Duodenal mucosa (tissue), 2 donors: ENCODE data around the gene HIPK2.

Experiments used
- H3K27ac ChIP-seq: one replicate; pipeline ENCODE4 v1.7.0; 2013; ENCODE audit warnings: low read depth, low read length
- H3K27me3 ChIP-seq, 2 donors: one replicate each; pipeline ENCODE4 v1.7.0; 2013; ENCODE audit warnings: low read length in 2 of 2, control low read depth in 1 of 2; ENCODE audit not compliant: insufficient read depth in 2 of 2, control insufficient read depth in 1 of 2
- H3K36me3 ChIP-seq, 2 donors: one replicate each; pipeline ENCODE4 v1.7.0; 2013; ENCODE audit warnings: low read length in 2 of 2, control low read depth in 1 of 2; ENCODE audit not compliant: insufficient read depth in 2 of 2, control insufficient read depth in 1 of 2
- H3K4me1 ChIP-seq, 2 donors: one replicate each; pipeline ENCODE4 v1.7.0; 2013; ENCODE audit warnings: low read length in 2 of 2, control low read depth in 1 of 2; ENCODE audit not compliant: insufficient read depth in 2 of 2, control insufficient read depth in 1 of 2
- H3K4me3 ChIP-seq, 2 donors: one replicate each; pipeline ENCODE4 v1.7.0; 2013; ENCODE audit warnings: low read length in 2 of 2, low read depth in 1 of 2
- H3K9ac ChIP-seq, 2 donors: one replicate each; pipeline ENCODE4 v1.7.0; 2013; ENCODE audit warnings: low read length in 2 of 2, low read depth in 1 of 2
- H3K9me3 ChIP-seq, 2 donors: one replicate each; pipeline ENCODE4 v1.7.0; 2013; ENCODE audit warnings: low read length in 2 of 2, control low read depth in 1 of 2; ENCODE audit not compliant: control insufficient read depth in 1 of 2

Gene HIPK2

DNA sequence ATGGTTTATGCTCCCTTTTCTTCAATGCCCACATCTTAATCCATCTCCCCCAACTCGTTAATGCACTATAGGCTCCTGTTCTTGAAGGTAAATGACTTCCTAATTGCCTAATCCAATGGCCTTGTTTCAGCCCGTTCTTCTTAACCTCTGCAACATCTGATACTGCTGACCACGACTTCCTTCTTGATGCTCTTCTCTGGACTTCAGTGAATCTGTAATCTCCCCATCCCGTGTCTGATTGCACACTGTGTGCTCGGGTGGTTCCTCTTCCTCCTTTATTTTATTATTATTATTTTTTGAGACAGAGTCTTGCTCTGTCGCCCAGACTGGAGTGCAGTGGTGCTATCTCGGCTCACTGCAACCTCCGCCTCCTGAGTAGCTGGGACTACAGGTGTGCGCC is 58.9 kb downstream of the HIPK2 start:
- H3K4me1 ChIP-seq, result peaks cover 38 to 40% of the 10 kb centered on the region in 2 donors
- H3K27ac ChIP-seq, result no peak overlapping the region
- no peaks in the 10 kb centered on the region for H3K27me3 ChIP-seq
- H3K4me3 ChIP-seq, result no peak overlapping the region
- no peak overlapping the region for H3K9ac ChIP-seq
- H3K36me3 ChIP-seq, result peaks cover 22 to 30% of the 10 kb centered on the region in 2 donors
- no peaks in the 10 kb centered on the region for H3K9me3 ChIP-seq

DNA sequence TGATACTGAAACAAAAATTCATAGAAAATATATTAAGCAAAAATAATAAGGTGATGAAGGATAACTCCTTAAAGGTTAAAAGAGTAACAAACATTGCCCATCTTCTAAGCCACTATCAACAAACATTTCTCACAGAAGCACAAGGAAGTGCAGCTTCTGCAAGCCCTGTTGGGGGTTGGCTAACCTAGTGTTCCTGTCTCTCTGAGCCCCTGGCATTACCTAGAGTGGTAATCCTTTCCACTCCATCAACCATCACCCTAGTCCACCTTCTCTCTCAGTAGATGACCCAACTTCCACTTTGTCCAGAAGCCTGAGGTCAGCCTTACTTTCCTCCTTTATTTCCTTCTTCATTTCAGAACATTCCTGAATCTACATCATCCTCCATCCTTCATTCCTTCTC is 59.7 kb downstream of the HIPK2 start:
- no peak overlapping the region for H3K9ac ChIP-seq
- peaks cover 22 to 36% of the 10 kb centered on the region in 2 donors for H3K36me3 ChIP-seq
- no peaks in the 10 kb centered on the region for H3K27me3 ChIP-seq
- H3K9me3 ChIP-seq, result no peaks in the 10 kb centered on the region
- peaks cover 38 to 40% of the 10 kb centered on the region in 2 donors for H3K4me1 ChIP-seq
- no peak overlapping the region for H3K27ac ChIP-seq
- no peak overlapping the region for H3K4me3 ChIP-seq

GRCh38 chr7:139716156-139716942 is 61.4 kb downstream of the HIPK2 start:
- peaks cover 22 to 25% of the 10 kb centered on the region in 2 donors for H3K4me1 ChIP-seq
- H3K4me3 ChIP-seq, result no peak overlapping the region
- no peak overlapping the region for H3K9ac ChIP-seq
- no peak overlapping the region for H3K27ac ChIP-seq
- no peaks in the 10 kb centered on the region for H3K9me3 ChIP-seq
- H3K36me3 ChIP-seq, result peaks cover 22 to 47% of the 10 kb centered on the region in 2 donors
- no peaks in the 10 kb centered on the region for H3K27me3 ChIP-seq

GRCh38 chr7:139715194-139715815 is 62.5 kb downstream of the HIPK2 start:
- no peak overlapping the region for H3K27ac ChIP-seq
- no peaks in the 10 kb centered on the region for H3K9me3 ChIP-seq
- H3K4me1 ChIP-seq, result peaks cover 12 to 15% of the 10 kb centered on the region in 2 donors
- H3K27me3 ChIP-seq, result no peaks in the 10 kb centered on the region
- peaks cover 22 to 47% of the 10 kb centered on the region in 2 donors for H3K36me3 ChIP-seq
- H3K9ac ChIP-seq, result no peak overlapping the region
- no peak overlapping the region for H3K4me3 ChIP-seq

GRCh38 chr7:139714163-139714901 is 63.5 kb downstream of the HIPK2 start:
- peaks cover 5 to 10% of the 10 kb centered on the region in 2 donors for H3K4me1 ChIP-seq
- H3K4me3 ChIP-seq, result no peak overlapping the region
- no peaks in the 10 kb centered on the region for H3K27me3 ChIP-seq
- peak overlapping the region in 1 of 2 donors; percentile 13 for H3K9ac ChIP-seq
- H3K27ac ChIP-seq, result no peak overlapping the region
- no peaks in the 10 kb centered on the region for H3K9me3 ChIP-seq
- peaks cover 22 to 47% of the 10 kb centered on the region in 2 donors for H3K36me3 ChIP-seq

DNA sequence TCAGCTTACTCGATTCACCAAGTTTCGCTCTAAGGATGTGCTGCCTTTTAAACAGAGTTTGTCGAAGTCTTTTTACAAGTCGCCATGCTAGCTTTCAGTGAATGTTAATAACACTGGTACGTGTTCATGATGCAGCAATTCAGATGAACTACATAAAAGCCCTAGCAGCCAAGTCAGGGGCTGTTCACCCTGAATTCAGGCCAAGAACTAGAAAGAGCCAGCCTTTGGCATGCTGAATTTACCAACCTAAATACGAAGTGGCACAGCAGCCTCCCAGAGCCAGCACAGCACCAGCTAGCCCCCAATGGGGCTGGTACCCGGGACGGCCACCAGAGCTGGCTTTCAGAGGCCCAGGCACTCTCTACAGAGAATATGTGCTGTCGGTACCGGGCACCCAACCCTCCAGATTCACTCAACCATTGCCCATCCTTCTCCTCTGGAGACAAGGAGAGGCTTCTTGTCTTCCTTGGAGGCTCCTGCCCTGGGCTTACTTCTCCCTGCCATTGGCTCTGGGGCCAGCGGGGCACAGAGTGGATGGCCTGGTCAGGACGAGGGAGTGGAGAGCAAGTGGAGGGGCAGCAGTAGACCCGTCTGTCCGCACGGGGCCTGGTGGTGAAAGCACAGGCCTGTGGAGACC is 64.2 kb downstream of the HIPK2 start:
- H3K4me1 ChIP-seq, result peaks cover 5 to 10% of the 10 kb centered on the region in 2 donors
- no peaks in the 10 kb centered on the region for H3K9me3 ChIP-seq
- H3K27me3 ChIP-seq, result no peaks in the 10 kb centered on the region
- no peak overlapping the region for H3K4me3 ChIP-seq
- H3K27ac ChIP-seq, result no peak overlapping the region
- no peak overlapping the region for H3K9ac ChIP-seq
- peaks cover 22 to 48% of the 10 kb centered on the region in 2 donors for H3K36me3 ChIP-seq

GRCh38 chr7:139713061-139713460 is 64.7 kb downstream of the HIPK2 start:
- H3K9ac ChIP-seq, result no peak overlapping the region
- H3K36me3 ChIP-seq, result peaks cover 22 to 54% of the 10 kb centered on the region in 2 donors
- H3K4me3 ChIP-seq, result no peak overlapping the region
- H3K9me3 ChIP-seq, result no peaks in the 10 kb centered on the region
- H3K27me3 ChIP-seq, result no peaks in the 10 kb centered on the region
- H3K4me1 ChIP-seq, result peaks cover 5 to 10% of the 10 kb centered on the region in 2 donors
- H3K27ac ChIP-seq, result no peak overlapping the region

- Histone ChIP-seq H3K9me3 (no peaks in the 10 kb centered on the region), H3K4me3 (no peak overlapping the region), H3K4me1 (peaks cover 5 to 10% of the 10 kb centered on the region in 2 donors), H3K9ac (no peak overlapping the region), H3K27me3 (no peaks in the 10 kb centered on the region), H3K27ac (no peak overlapping the region), H3K36me3 (peaks cover 29 to 62% of the 10 kb centered on the region in 2 donors)
Observed at GRCh38 chr7:139711991-139712743, 65.6 kb downstream of the HIPK2 start.

DNA sequence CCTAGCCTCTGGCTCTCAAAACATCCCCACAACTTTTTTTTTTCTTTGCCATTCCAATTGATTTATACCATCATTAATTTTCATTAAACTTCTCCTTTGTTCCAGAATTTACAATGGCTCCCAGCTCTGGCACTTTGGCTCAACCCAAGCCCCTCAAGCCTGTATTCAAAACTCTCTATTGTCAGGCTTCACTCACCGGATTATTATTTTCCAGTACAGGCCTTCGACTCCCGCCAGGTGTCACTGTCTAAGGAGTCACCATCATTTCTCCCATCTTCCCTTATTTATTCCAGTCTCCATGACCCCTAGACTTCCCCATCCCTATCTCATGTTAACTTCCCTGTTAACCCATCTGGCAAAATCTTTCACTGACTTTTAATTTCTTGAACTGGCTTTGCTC is 67.8 kb downstream of the HIPK2 start:
- H3K4me1 ChIP-seq, result peaks cover 5 to 10% of the 10 kb centered on the region in 2 donors
- H3K27me3 ChIP-seq, result no peaks in the 10 kb centered on the region
- H3K4me3 ChIP-seq, result no peak overlapping the region
- H3K9me3 ChIP-seq, result no peaks in the 10 kb centered on the region
- H3K27ac ChIP-seq, result no peak overlapping the region
- peaks cover 14 to 61% of the 10 kb centered on the region in 2 donors for H3K36me3 ChIP-seq
- no peak overlapping the region for H3K9ac ChIP-seq
